GM12878 (cell line): Measurements from ENCODE around the gene RAD51B. TPM values are rescaled to one million over a fixed set of nuclear protein-coding genes. Genes with fewer than 3 reads are reported as not detected.

Experiments used
- BCL3 ChIP-seq: IDR thresholded peaks from 2 replicates; pipeline ENCODE4 v1.6.1; 2011; ENCODE audit warnings: borderline replicate concordance, low read depth, mild to moderate bottlenecking, moderate library complexity, low read length; ENCODE audit not compliant: insufficient read depth, poor library complexity, severe bottlenecking
- CBFB ChIP-seq: IDR thresholded peaks from 2 replicates; pipeline ENCODE4 v1.6.1; 2016; ENCODE audit warnings: antibody characterized with exemption, low read depth
- CHD1 ChIP-seq: IDR thresholded peaks from 2 replicates; pipeline ENCODE4 v1.6.1; 2012; ENCODE audit warnings: low read depth, low read length, improper control_type of control experiment
- CHD2 ChIP-seq: IDR thresholded peaks from 2 replicates; pipeline ENCODE4 v1.6.1; 2011; ENCODE audit warnings: low read depth, low read length, improper control_type of control experiment, borderline replicate concordance
- CREB1 ChIP-seq: IDR thresholded peaks from 2 replicates; pipeline ENCODE4 v1.6.1; 2012; ENCODE audit warnings: low read depth, mild to moderate bottlenecking, inconsistent platforms
- CREM ChIP-seq: IDR thresholded peaks from 2 replicates; pipeline ENCODE4 v1.6.1; 2014; ENCODE audit warnings: antibody characterized with exemption, low read depth
- HDGF ChIP-seq: fragments of 450-650 bp; IDR thresholded peaks from 2 replicates; pipeline ENCODE4 v1.6.1; 2016; ENCODE audit warnings: antibody characterized with exemption
- IKZF2 ChIP-seq, 2 experiments: fragments of 450-650 bp; IDR thresholded peaks; 2 replicates each; pipeline ENCODE4 v1.6.1; 2017; ENCODE audit warnings: mild to moderate bottlenecking in 2 of 2, moderate library complexity in 2 of 2
- IRF3 ChIP-seq: fragments of 450-650 bp; IDR thresholded peaks from 2 replicates; pipeline ENCODE4 v1.6.1; 2014; ENCODE audit warnings: mild to moderate bottlenecking
- NRF1 ChIP-seq: conservative IDR thresholded peaks from 2 replicates; pipeline ENCODE4 v1.6.1; 2011; ENCODE audit warnings: mild to moderate bottlenecking, low read depth, low read length, improper control_type of control experiment
- PAX5 ChIP-seq: IDR thresholded peaks from 2 replicates; pipeline ENCODE4 v1.6.1; 2011; ENCODE audit warnings: low read depth, low read length, borderline replicate concordance
- PML ChIP-seq: IDR thresholded peaks from 2 replicates; pipeline ENCODE4 v1.6.1; 2012; ENCODE audit warnings: low read length, inconsistent platforms
- RBBP5 ChIP-seq: fragments of 200-600 bp; sonication (generic); conservative IDR thresholded peaks from 2 replicates; pipeline ENCODE4 v1.6.1; 2016
- SMAD5 ChIP-seq: IDR thresholded peaks from 2 replicates; pipeline ENCODE4 v1.6.1; 2016; ENCODE audit warnings: antibody characterized with exemption, low read depth
- SMARCA5 ChIP-seq: fragments of 450-650 bp; IDR thresholded peaks from 2 replicates; pipeline ENCODE4 v1.6.1; 2017; ENCODE audit warnings: mild to moderate bottlenecking
- TBL1XR1 ChIP-seq: IDR thresholded peaks from 2 replicates; pipeline ENCODE4 v1.6.1; 2012; ENCODE audit warnings: low read depth, low read length, improper control_type of control experiment
- ZNF207 ChIP-seq: fragments of 450-650 bp; IDR thresholded peaks from 2 replicates; pipeline ENCODE4 v1.6.1; 2014; ENCODE audit warnings: antibody characterized with exemption, mild to moderate bottlenecking, borderline replicate concordance
- ZNF384 ChIP-seq: IDR thresholded peaks from 2 replicates; pipeline ENCODE4 v1.6.1; 2012; ENCODE audit warnings: low read depth, mild to moderate bottlenecking, low read length, improper control_type of control experiment, borderline replicate concordance
- polyA plus RNA-seq, 11 experiments: library from polyadenylated mRNA; depleted of rRNA in 4 of 11; unstranded in 6 of 11; stranded (reverse) in 5 of 11; fragments of >200 nt; fragmentation: Nextera tagmentation in 4 of 11; fragmentation: Illumina TruSeq in 1 of 11; extraction: Ambion mirVana in 4 of 11; extraction: Trizol in 1 of 11; gene quantifications; 1 replicate in 1 of 11; 2 replicates in 10 of 11; pipeline versions ENCODE4 v1.2.1 to v1.2.3, GENCODE V29; 2011 to 2016; ENCODE audit warnings: inconsistent platforms in 2 of 11, missing spikeins in 2 of 11, low read depth in 1 of 11
- total RNA-seq, 4 experiments: library from RNA; depleted of rRNA in 3 of 4; stranded (reverse); fragments of >200 nt in 3 of 4; fragmentation: Illumina TruSeq in 1 of 4; extraction: Trizol in 1 of 4; gene quantifications; 2 replicates each; pipeline versions ENCODE4 v1.2.1 to v1.2.3, GENCODE V29; 2013 to 2021
- TF ChIP-seq, protein P1 (sequence below): IDR thresholded peaks from 2 replicates; pipeline ENCODE4 v1.6.1; 2012; ENCODE audit warnings: mild to moderate bottlenecking, low read depth, low read length
- TF ChIP-seq, protein P2 (sequence below): fragments of 150-350 bp; IDR thresholded peaks from 2 replicates; pipeline ENCODE4 v1.6.1; 2014; ENCODE audit warnings: mild to moderate bottlenecking, low read depth, low read length
- TF ChIP-seq, protein P3 (sequence below): fragments of 450-650 bp; IDR thresholded peaks from 2 replicates; pipeline ENCODE4 v1.6.1; 2016; ENCODE audit warnings: mild to moderate bottlenecking
- TF ChIP-seq, protein P4 (sequence below): fragments of 450-650 bp; IDR thresholded peaks from 2 replicates; pipeline ENCODE4 v1.6.1; 2018; ENCODE audit warnings: borderline replicate concordance, mild to moderate bottlenecking; ENCODE audit not compliant: partially characterized antibody

Gene RAD51B
- total and polyA plus RNA-seq, 10 of the 15 experiments (the other 5 are each of a cell fraction or from before 2014, with no cell fraction given) = 9.8 to 26.8 (median 21.3) TPM

- TF ChIP-seq, protein P1, sequence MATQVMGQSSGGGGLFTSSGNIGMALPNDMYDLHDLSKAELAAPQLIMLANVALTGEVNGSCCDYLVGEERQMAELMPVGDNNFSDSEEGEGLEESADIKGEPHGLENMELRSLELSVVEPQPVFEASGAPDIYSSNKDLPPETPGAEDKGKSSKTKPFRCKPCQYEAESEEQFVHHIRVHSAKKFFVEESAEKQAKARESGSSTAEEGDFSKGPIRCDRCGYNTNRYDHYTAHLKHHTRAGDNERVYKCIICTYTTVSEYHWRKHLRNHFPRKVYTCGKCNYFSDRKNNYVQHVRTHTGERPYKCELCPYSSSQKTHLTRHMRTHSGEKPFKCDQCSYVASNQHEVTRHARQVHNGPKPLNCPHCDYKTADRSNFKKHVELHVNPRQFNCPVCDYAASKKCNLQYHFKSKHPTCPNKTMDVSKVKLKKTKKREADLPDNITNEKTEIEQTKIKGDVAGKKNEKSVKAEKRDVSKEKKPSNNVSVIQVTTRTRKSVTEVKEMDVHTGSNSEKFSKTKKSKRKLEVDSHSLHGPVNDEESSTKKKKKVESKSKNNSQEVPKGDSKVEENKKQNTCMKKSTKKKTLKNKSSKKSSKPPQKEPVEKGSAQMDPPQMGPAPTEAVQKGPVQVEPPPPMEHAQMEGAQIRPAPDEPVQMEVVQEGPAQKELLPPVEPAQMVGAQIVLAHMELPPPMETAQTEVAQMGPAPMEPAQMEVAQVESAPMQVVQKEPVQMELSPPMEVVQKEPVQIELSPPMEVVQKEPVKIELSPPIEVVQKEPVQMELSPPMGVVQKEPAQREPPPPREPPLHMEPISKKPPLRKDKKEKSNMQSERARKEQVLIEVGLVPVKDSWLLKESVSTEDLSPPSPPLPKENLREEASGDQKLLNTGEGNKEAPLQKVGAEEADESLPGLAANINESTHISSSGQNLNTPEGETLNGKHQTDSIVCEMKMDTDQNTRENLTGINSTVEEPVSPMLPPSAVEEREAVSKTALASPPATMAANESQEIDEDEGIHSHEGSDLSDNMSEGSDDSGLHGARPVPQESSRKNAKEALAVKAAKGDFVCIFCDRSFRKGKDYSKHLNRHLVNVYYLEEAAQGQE = no peak
- TF ChIP-seq SMAD5 (no peak), PML (no peak), CHD1 (no peak), HDGF (no peak), IKZF2 (IDR thresholded peaks at IDR 0.05) (peak; percentile 77 to 83), CBFB (no peak), CREB1 (no peak), BCL3 (no peak), CREM (no peak), CHD2 (0 out of 2 replicates have a peak, but pooled peaks have one; percentile 23), IRF3 (no peak), PAX5 (no peak), ZNF207 (no peak), TBL1XR1 (peak; percentile 37; the same call in 1 of the 2 replicates), RBBP5 (no peak), ZNF384 (no peak), NRF1 (no peak), SMARCA5 (no peak)
- TF ChIP-seq, protein P2, sequence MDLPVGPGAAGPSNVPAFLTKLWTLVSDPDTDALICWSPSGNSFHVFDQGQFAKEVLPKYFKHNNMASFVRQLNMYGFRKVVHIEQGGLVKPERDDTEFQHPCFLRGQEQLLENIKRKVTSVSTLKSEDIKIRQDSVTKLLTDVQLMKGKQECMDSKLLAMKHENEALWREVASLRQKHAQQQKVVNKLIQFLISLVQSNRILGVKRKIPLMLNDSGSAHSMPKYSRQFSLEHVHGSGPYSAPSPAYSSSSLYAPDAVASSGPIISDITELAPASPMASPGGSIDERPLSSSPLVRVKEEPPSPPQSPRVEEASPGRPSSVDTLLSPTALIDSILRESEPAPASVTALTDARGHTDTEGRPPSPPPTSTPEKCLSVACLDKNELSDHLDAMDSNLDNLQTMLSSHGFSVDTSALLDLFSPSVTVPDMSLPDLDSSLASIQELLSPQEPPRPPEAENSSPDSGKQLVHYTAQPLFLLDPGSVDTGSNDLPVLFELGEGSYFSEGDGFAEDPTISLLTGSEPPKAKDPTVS = no peak
- TF ChIP-seq, protein P3, sequence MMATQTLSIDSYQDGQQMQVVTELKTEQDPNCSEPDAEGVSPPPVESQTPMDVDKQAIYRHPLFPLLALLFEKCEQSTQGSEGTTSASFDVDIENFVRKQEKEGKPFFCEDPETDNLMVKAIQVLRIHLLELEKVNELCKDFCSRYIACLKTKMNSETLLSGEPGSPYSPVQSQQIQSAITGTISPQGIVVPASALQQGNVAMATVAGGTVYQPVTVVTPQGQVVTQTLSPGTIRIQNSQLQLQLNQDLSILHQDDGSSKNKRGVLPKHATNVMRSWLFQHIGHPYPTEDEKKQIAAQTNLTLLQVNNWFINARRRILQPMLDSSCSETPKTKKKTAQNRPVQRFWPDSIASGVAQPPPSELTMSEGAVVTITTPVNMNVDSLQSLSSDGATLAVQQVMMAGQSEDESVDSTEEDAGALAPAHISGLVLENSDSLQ = no peak
- TF ChIP-seq, protein P4, sequence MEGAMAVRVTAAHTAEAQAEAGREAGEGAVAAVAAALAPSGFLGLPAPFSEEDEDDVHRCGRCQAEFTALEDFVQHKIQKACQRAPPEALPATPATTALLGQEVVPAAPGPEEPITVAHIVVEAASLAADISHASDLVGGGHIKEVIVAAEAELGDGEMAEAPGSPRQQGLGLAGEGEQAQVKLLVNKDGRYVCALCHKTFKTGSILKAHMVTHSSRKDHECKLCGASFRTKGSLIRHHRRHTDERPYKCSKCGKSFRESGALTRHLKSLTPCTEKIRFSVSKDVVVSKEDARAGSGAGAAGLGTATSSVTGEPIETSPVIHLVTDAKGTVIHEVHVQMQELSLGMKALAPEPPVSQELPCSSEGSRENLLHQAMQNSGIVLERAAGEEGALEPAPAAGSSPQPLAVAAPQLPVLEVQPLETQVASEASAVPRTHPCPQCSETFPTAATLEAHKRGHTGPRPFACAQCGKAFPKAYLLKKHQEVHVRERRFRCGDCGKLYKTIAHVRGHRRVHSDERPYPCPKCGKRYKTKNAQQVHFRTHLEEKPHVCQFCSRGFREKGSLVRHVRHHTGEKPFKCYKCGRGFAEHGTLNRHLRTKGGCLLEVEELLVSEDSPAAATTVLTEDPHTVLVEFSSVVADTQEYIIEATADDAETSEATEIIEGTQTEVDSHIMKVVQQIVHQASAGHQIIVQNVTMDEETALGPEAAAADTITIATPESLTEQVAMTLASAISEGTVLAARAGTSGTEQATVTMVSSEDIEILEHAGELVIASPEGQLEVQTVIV = no peak
Observed at GRCh38 chr14:68182492-68182891, 362.9 kb downstream of the RAD51B start (continued).
